Activated B cell treated with CpG ODN at 0.5 μM for 24 hours (primary cell): ENCODE results near the gene FGFBP2. TPM values are rescaled to one million over a fixed set of nuclear protein-coding genes. Genes with fewer than 3 reads are reported as not detected.

Source experiments
- ATAC-seq: fragments of 200-7000 bp; cut with Tn5 transposase; one replicate; pipeline ENCODE4 v1.10.0; 2021; ENCODE audit warnings: low read depth, mild to moderate bottlenecking, moderate library complexity
- CTCF ChIA-PET: fragments of 350-600 bp; sonication (Branson Sonifier 250); formaldehyde crosslinking; loops from one replicate; lab custom pipeline; 2021; ENCODE audit warnings: antibody characterized with exemption; lab: Charles Lee
- POLR2A ChIA-PET: fragments of 350-600 bp; sonication (Branson Sonifier 250); formaldehyde crosslinking; loops from one replicate; lab custom pipeline; 2021; ENCODE audit warnings: antibody characterized with exemption; lab: Charles Lee
- DNase-seq: peaks from one replicate; pipeline ENCODE4 v3.0.0; 2022
- H3K27ac Mint-ChIP-seq: one replicate; pipeline ENCODE4 v1.8.0; 2020; ENCODE audit warnings: mixed read lengths
- H3K27me3 Mint-ChIP-seq: one replicate; pipeline ENCODE4 v1.8.0; 2021; ENCODE audit warnings: mixed read lengths
- H3K36me3 Mint-ChIP-seq: one replicate; pipeline ENCODE4 v1.8.0; 2021; ENCODE audit warnings: low read depth, mixed read lengths
- H3K4me1 Mint-ChIP-seq: one replicate; pipeline ENCODE4 v1.8.0; 2021; ENCODE audit warnings: mixed read lengths
- H3K4me3 Mint-ChIP-seq: one replicate; pipeline ENCODE4 v1.8.0; 2020; ENCODE audit warnings: mild to moderate bottlenecking, mixed read lengths
- H3K9me3 Mint-ChIP-seq: one replicate; pipeline ENCODE4 v1.8.0; 2020; ENCODE audit warnings: mixed read lengths
- CTCF ChIP-seq: fragments of 200-600 bp; IDR thresholded peaks from one replicate; pipeline ENCODE4 v1.8.0; 2022; ENCODE audit warnings: antibody characterized with exemption, mild to moderate bottlenecking
- intact Hi-C: fragments of 100-400 bp; cut with micrococcal nuclease; formaldehyde crosslinking; loops from one replicate; pipeline ENCODE4 v1.15.1; 2024
- total RNA-seq: library from RNA; stranded (reverse); gene quantifications from 2 replicates; pipeline ENCODE4 v1.2.3, GENCODE V29; 2022

Gene FGFBP2
- total RNA-seq, 1 donor from 2014 or later, result 0.20 TPM

- H3K27ac Mint-ChIP-seq, result no peak overlapping the region
- no peak overlapping the region for H3K4me3 Mint-ChIP-seq
- H3K27me3 Mint-ChIP-seq, result peaks cover 8% of the 10 kb centered on the region
- H3K9me3 Mint-ChIP-seq, result no peaks in the 10 kb centered on the region
- no peaks in the 10 kb centered on the region for H3K36me3 Mint-ChIP-seq
- ATAC-seq, result no peak
- POLR2A ChIA-PET, result no interaction called here
- no peak for DNase-seq
- TF ChIP-seq CTCF, result no peak
- intact Hi-C loops, result no loop called here
- H3K4me1 Mint-ChIP-seq, result no peaks in the 10 kb centered on the region
- CTCF ChIA-PET, result no interaction called here
Observed at GRCh38 chr4:15992167-15992485, 29.2 kb upstream of the FGFBP2 start.

- DNase-seq (no peak), ATAC-seq (no peak)
- ChIA-PET POLR2A (no interaction called here), CTCF (no interaction called here)
- no peak for TF ChIP-seq CTCF
- H3K9me3 Mint-ChIP-seq, result no peaks in the 10 kb centered on the region
- peaks cover 8% of the 10 kb centered on the region for H3K27me3 Mint-ChIP-seq
- intact Hi-C loops, result no loop called here
- no peaks in the 10 kb centered on the region for H3K4me1 Mint-ChIP-seq
- H3K36me3 Mint-ChIP-seq, result no peaks in the 10 kb centered on the region
- H3K27ac Mint-ChIP-seq, result no peak overlapping the region
- H3K4me3 Mint-ChIP-seq, result no peak overlapping the region
Observed at GRCh38 chr4:15990570-15991285, 27.8 kb upstream of the FGFBP2 start.

GRCh38 chr4:15989424-15989823 is 26.4 kb upstream of the FGFBP2 start:
- no peak for ATAC-seq
- CTCF ChIA-PET, result interaction anchor here (1.4 kb wide), 1 partner anchor 107 kb away, joined by 4 read pairs; no protein-coding TSS in a partner anchor
- H3K27me3 Mint-ChIP-seq, result peaks cover 10% of the 10 kb centered on the region

GRCh38 chr4:15988222-15988621 is 25.2 kb upstream of the FGFBP2 start:
- Mint-ChIP-seq H3K36me3 (no peaks in the 10 kb centered on the region), H3K27me3 (peaks cover 11% of the 10 kb centered on the region), H3K27ac (no peak overlapping the region), H3K4me1 (no peaks in the 10 kb centered on the region), H3K9me3 (no peaks in the 10 kb centered on the region), H3K4me3 (no peak overlapping the region)
- TF ChIP-seq CTCF, result no peak
- POLR2A ChIA-PET, result no interaction called here
- CTCF ChIA-PET, result interaction anchor here (1.4 kb wide), 1 partner anchor 106 kb away, joined by 4 read pairs; no protein-coding TSS in a partner anchor
- ATAC-seq (no peak), DNase-seq (no peak)
- intact Hi-C loops, result no loop called here

More at GRCh38 chr4:15989424-15989823, 26.4 kb upstream of the FGFBP2 start:
- Mint-ChIP-seq H3K9me3 (no peaks in the 10 kb centered on the region), H3K27ac (no peak overlapping the region), H3K4me3 (no peak overlapping the region), H3K36me3 (no peaks in the 10 kb centered on the region), H3K4me1 (no peaks in the 10 kb centered on the region)
- POLR2A ChIA-PET, result no interaction called here
- DNase-seq, result no peak
- intact Hi-C loops, result no loop called here
- no peak for TF ChIP-seq CTCF

GRCh38 chr4:15986907-15987306 is 23.9 kb upstream of the FGFBP2 start:
- DNase-seq, result no peak
- ChIA-PET POLR2A (no interaction called here), CTCF (interaction anchor here (1.2 kb wide), 1 partner anchor 279 kb away, joined by 4 read pairs; no protein-coding TSS in a partner anchor)
- no peak overlapping the region for H3K27ac Mint-ChIP-seq
- H3K9me3 Mint-ChIP-seq, result no peaks in the 10 kb centered on the region
- H3K27me3 Mint-ChIP-seq, result peaks cover 9% of the 10 kb centered on the region
- ATAC-seq, result no peak
- no peak for TF ChIP-seq CTCF
- intact Hi-C loops, result no loop called here
- H3K4me1 Mint-ChIP-seq, result no peaks in the 10 kb centered on the region
- no peak overlapping the region for H3K4me3 Mint-ChIP-seq
- no peaks in the 10 kb centered on the region for H3K36me3 Mint-ChIP-seq
